Trophoblast cell (in vitro differentiated cells and primary cell): ENCODE data around the gene BATF3.

Source experiments
- DNase-seq, 2 donors: peaks; one replicate each; pipeline ENCODE4 v3.0.0-alpha.2; 2016
- H2AFZ ChIP-seq: 2 replicates; pipeline ENCODE4 v1.6.1; 2013; ENCODE audit warnings: low read length, moderate library complexity, mild to moderate bottlenecking; ENCODE audit not compliant: insufficient read depth, poor library complexity
- H2AK5ac ChIP-seq: 2 replicates; pipeline ENCODE4 v1.6.1; 2013; ENCODE audit warnings: mild to moderate bottlenecking, low read length
- H2BK120ac ChIP-seq: 2 replicates; pipeline ENCODE4 v1.6.1; 2013; ENCODE audit warnings: low read length, mild to moderate bottlenecking, moderate library complexity; ENCODE audit not compliant: insufficient read depth, poor library complexity
- H2BK12ac ChIP-seq: 2 replicates; pipeline ENCODE4 v1.6.1; 2013; ENCODE audit warnings: mild to moderate bottlenecking, low read length, moderate library complexity
- H2BK5ac ChIP-seq: 2 replicates; pipeline ENCODE4 v1.6.1; 2013; ENCODE audit warnings: low read length, low read depth, moderate library complexity, mild to moderate bottlenecking; ENCODE audit not compliant: poor library complexity
- H3K14ac ChIP-seq: 2 replicates; pipeline ENCODE4 v1.6.1; 2013; ENCODE audit warnings: mild to moderate bottlenecking, low read length
- H3K18ac ChIP-seq: 2 replicates; pipeline ENCODE4 v1.6.1; 2013; ENCODE audit warnings: mild to moderate bottlenecking, low read length
- H3K23ac ChIP-seq: 2 replicates; pipeline ENCODE4 v1.6.1; 2013; ENCODE audit warnings: low read length
- H3K27ac ChIP-seq: 2 replicates; pipeline ENCODE4 v1.5.1; 2013; ENCODE audit warnings: low read depth, mild to moderate bottlenecking, inconsistent platforms, low read length, moderate library complexity
- H3K27me3 ChIP-seq: 2 replicates; pipeline ENCODE4 v1.6.1; 2013; ENCODE audit warnings: inconsistent platforms, mild to moderate bottlenecking, low read length, moderate library complexity; ENCODE audit not compliant: insufficient read depth
- H3K36me3 ChIP-seq, 2 experiments: 1 replicate in 1 of 2; 2 replicates in 1 of 2; pipeline ENCODE4 v1.6.1; 2013; ENCODE audit warnings: low read length in 2 of 2, mild to moderate bottlenecking in 2 of 2, moderate library complexity in 1 of 2; ENCODE audit not compliant: insufficient read depth in 2 of 2, control insufficient read depth in 1 of 2
- H3K4ac ChIP-seq: 2 replicates; pipeline ENCODE4 v1.6.1; 2013; ENCODE audit warnings: low read depth, mild to moderate bottlenecking, low read length, moderate library complexity
- H3K4me1 ChIP-seq, 2 experiments: 1 replicate in 1 of 2; 2 replicates in 1 of 2; pipeline ENCODE4 v1.6.1; 2013; ENCODE audit warnings: low read length in 2 of 2, mild to moderate bottlenecking in 2 of 2, moderate library complexity in 1 of 2; ENCODE audit not compliant: insufficient read depth in 2 of 2, control insufficient read depth in 1 of 2
- H3K4me2 ChIP-seq: 2 replicates; pipeline ENCODE4 v1.6.1; 2013; ENCODE audit warnings: inconsistent platforms, mild to moderate bottlenecking, low read length, moderate library complexity
- H3K4me3 ChIP-seq: 2 replicates; pipeline ENCODE4 v1.5.1; 2013; ENCODE audit warnings: mild to moderate bottlenecking, low read depth, low read length, inconsistent platforms
- H3K79me1 ChIP-seq: one replicate; pipeline ENCODE4 v1.6.1; 2013; ENCODE audit warnings: low read length
- H3K79me2 ChIP-seq: 2 replicates; pipeline ENCODE4 v1.6.1; 2013; ENCODE audit warnings: low read length, mild to moderate bottlenecking; ENCODE audit not compliant: control insufficient read depth, insufficient read depth, poor library complexity
- H3K9ac ChIP-seq: 2 replicates; pipeline ENCODE4 v1.6.1; 2013; ENCODE audit warnings: mild to moderate bottlenecking, low read length
- H3K9me3 ChIP-seq: 2 replicates; pipeline ENCODE4 v1.6.1; 2013; ENCODE audit warnings: low read depth, mild to moderate bottlenecking, control low read depth, inconsistent platforms, low read length; ENCODE audit not compliant: insufficient read depth
- H4K12ac ChIP-seq: 2 replicates; pipeline ENCODE4 v1.6.1; 2013; ENCODE audit warnings: low read depth, mild to moderate bottlenecking, low read length, moderate library complexity
- H4K8ac ChIP-seq: 2 replicates; pipeline ENCODE4 v1.6.1; 2013; ENCODE audit warnings: low read depth, mild to moderate bottlenecking, low read length, moderate library complexity
- H4K91ac ChIP-seq: one replicate; pipeline ENCODE4 v1.6.1; 2013; ENCODE audit warnings: low read depth, mild to moderate bottlenecking, low read length, moderate library complexity
- WGBS: extraction: QIAGEN DNeasy Blood & Tissue Kit; methylation state at CpG from one replicate; pipeline ENCODE4 v1.1.7; 2013; ENCODE audit warnings: missing lambda C conversion rate; ENCODE audit not compliant: insufficient read length, insufficient coverage; ENCODE audit errors: extremely low coverage; 5-methylcytosine and 5-hydroxymethylcytosine counted together

Gene BATF3

GRCh38 chr1:212703991-212704564, 4.4 kb upstream of the BATF3 start:
- Histone ChIP-seq H4K12ac (no peak overlapping the region), H3K36me3 (no peaks in the 10 kb centered on the region), H3K4me3 (no peak overlapping the region), H3K18ac (no peak overlapping the region), H3K27ac (no peak overlapping the region), H2AK5ac (no peak overlapping the region), H3K14ac (no peak overlapping the region), H4K8ac (no peak overlapping the region), H3K23ac (no peak overlapping the region), H3K27me3 (peaks cover 26% of the 10 kb centered on the region), H2BK5ac (no peak overlapping the region), H3K9me3 (no peaks in the 10 kb centered on the region), H4K91ac (no peak overlapping the region), H3K79me1 (no peaks in the 10 kb centered on the region), H2BK12ac (no peak overlapping the region), H3K79me2 (no peaks in the 10 kb centered on the region), H2BK120ac (no peak overlapping the region), H2AFZ (no peak overlapping the region), H3K9ac (no peak overlapping the region), H3K4me2 (no peak overlapping the region), H3K4me1 (peaks cover 9 to 10% of the 10 kb centered on the region in 2 experiments), H3K4ac (no peak overlapping the region)
- no peak for DNase-seq
- no CpG with 5 or more reads among the region's 9 CpGs for WGBS

DNA sequence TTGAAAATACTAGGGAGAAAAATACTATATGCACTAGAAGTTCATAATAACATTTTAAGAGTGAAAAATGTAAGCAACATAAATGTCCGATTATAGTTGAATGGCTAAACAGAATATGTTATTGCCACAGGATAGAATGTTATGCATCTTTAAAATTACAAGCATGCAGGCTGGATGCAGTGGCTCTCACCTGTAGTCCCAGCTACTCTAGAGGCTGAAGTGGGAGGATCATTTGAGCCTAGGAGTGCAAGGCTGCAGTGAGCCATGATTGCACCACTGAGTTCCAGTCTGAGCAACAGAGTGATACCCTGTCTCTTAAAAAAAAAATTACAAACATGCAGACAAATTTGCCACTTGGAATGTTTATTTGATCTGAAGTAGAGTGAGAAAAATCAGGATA, 3.0 kb upstream of the BATF3 start:
- no peak overlapping the region for H2BK5ac ChIP-seq
- H3K4me1 ChIP-seq = peaks cover 13 to 14% of the 10 kb centered on the region in 2 experiments
- no CpG with 5 or more reads among the region's 1 CpG for WGBS
- no peaks in the 10 kb centered on the region for H3K79me1 ChIP-seq
- DNase-seq = peak; percentile 70 to 90
- no peak overlapping the region for H3K4me2 ChIP-seq
- no peak overlapping the region for H3K18ac ChIP-seq
- H4K8ac ChIP-seq = no peak overlapping the region
- no peak overlapping the region for H2BK120ac ChIP-seq
- H3K27ac ChIP-seq = no peak overlapping the region
- no peak overlapping the region for H2BK12ac ChIP-seq
- H2AFZ ChIP-seq = no peak overlapping the region
- H3K9me3 ChIP-seq = peaks cover 3% of the 10 kb centered on the region
- no peak overlapping the region for H3K4ac ChIP-seq
- H3K14ac ChIP-seq = no peak overlapping the region
- no peaks in the 10 kb centered on the region for H3K36me3 ChIP-seq
- no peaks in the 10 kb centered on the region for H3K79me2 ChIP-seq
- H2AK5ac ChIP-seq = no peak overlapping the region
- peaks cover 35% of the 10 kb centered on the region for H3K27me3 ChIP-seq
- H4K12ac ChIP-seq = no peak overlapping the region
- no peak overlapping the region for H3K4me3 ChIP-seq
- H3K23ac ChIP-seq = no peak overlapping the region
- no peak overlapping the region for H3K9ac ChIP-seq
- no peak overlapping the region for H4K91ac ChIP-seq

DNA sequence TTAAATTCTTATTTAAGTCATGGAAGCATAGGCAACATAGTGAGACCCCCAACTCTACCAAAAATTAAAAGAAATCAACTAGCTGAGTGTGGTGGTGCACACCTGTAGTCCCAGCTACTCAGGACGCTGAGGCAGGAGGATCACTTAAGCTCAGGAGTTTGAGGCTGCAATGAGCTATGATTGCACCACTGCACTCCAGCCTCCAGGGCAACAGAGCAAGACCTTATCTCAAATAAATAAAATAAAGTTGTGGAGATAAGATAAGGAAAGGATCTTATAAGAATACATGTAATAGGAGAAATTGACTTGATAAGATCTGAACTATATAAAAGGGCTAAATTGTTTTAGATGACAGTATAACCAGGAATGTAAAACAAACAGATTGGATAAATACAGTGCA, 2.3 kb upstream of the BATF3 start:
- peak; percentile 61 to 70 for DNase-seq
- WGBS = no CpG with 5 or more reads among the region's 1 CpG
- no peak overlapping the region for H3K23ac ChIP-seq

GRCh38 chr1:212700892-212701819, 1.5 kb upstream of the BATF3 start:
- Histone ChIP-seq H4K91ac (no peak overlapping the region), H3K79me2 (no peaks in the 10 kb centered on the region), H3K4me3 (no peak overlapping the region), H2BK120ac (no peak overlapping the region), H3K27ac (no peak overlapping the region), H3K9me3 (peaks cover 3% of the 10 kb centered on the region), H3K27me3 (peaks cover 37% of the 10 kb centered on the region), H2BK5ac (no peak overlapping the region), H3K9ac (no peak overlapping the region), H3K23ac (no peak overlapping the region), H3K36me3 (no peaks in the 10 kb centered on the region), H4K12ac (no peak overlapping the region), H3K4me2 (peak overlapping the region; percentile 92), H2AFZ (no peak overlapping the region), H3K14ac (no peak overlapping the region), H2BK12ac (no peak overlapping the region), H2AK5ac (no peak overlapping the region), H3K4me1 (peaks cover 13 to 14% of the 10 kb centered on the region in 2 experiments), H4K8ac (no peak overlapping the region), H3K4ac (no peak overlapping the region), H3K79me1 (no peaks in the 10 kb centered on the region), H3K18ac (no peak overlapping the region)
- peak; percentile 89 to 92 for DNase-seq
- WGBS = no CpG with 5 or more reads among the region's 27 CpGs

More for the DNA sequence above, 2.3 kb upstream of the BATF3 start:
- Histone ChIP-seq H3K36me3 (no peaks in the 10 kb centered on the region), H3K4me3 (no peak overlapping the region), H2AFZ (no peak overlapping the region), H3K9ac (no peak overlapping the region), H2AK5ac (no peak overlapping the region), H2BK120ac (no peak overlapping the region), H3K79me2 (no peaks in the 10 kb centered on the region), H3K27me3 (peaks cover 37% of the 10 kb centered on the region), H3K14ac (no peak overlapping the region), H4K91ac (no peak overlapping the region), H3K9me3 (peaks cover 3% of the 10 kb centered on the region), H3K27ac (no peak overlapping the region), H3K4me2 (no peak overlapping the region), H3K18ac (no peak overlapping the region), H3K79me1 (no peaks in the 10 kb centered on the region), H3K4ac (no peak overlapping the region), H2BK12ac (no peak overlapping the region), H4K8ac (no peak overlapping the region), H2BK5ac (no peak overlapping the region), H4K12ac (no peak overlapping the region), H3K4me1 (peaks cover 13 to 14% of the 10 kb centered on the region in 2 experiments)
